Stromal cell of bone marrow (primary cell): ENCODE measurements around the gene SPATS2L.

ENCODE experiments used
- DNase-seq: peaks from one replicate; pipeline ENCODE4 v3.0.0-alpha.2; 2012; ENCODE audit warnings: low read depth

SPATS2L gene

DNA sequence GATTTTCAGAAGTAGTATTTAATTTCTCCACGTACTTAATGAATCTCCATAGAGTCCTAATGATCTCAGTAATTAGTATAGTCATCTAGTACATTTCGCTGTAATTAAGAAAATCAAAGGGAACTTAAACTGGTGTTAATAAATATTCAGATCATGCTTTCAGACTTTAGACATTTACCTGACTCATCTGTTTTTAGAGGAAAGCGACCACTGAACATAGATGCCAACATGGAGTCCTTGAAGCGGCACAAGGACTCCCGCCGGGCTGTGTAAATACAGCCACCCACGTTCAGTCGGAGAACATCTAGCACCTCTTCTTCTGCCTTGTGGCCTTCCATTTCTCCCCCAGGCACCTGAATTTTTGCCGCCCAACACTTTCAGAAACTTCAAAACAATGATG, 200.2 kb downstream of the SPATS2L start:
- no peak for DNase-seq

GRCh38 chr2:200507179-200507578, 200.7 kb downstream of the SPATS2L start:
- DNase-seq, result no peak

DNA sequence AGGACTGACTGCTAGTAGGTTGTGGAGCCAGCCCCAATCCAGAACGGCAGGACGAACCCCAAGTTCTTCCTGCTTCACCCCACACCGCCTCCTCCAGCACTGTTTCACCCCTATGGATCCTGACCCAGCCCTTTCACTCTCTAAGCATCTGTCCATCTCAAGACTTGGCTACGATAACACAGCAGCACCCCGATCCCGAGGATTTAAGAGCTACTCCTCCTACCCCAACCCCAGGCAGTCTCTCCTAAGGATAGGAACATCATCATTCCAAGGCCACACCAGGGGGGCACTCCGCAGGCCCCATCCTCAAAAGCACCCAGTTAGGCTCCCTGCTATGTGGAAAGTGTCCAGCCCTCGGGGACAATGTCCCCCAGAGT, 202.7 kb downstream of the SPATS2L start:
- DNase-seq, result no peak

GRCh38 chr2:200509612-200510433, 203.3 kb downstream of the SPATS2L start, which contains the start of gene KCTD18:
Gene KCTD18 (minus strand): TSS chr2:200510068. CDS start chr2:200507016, 3,052 bp downstream.
- DNase-seq, result peak; percentile 67

DNA sequence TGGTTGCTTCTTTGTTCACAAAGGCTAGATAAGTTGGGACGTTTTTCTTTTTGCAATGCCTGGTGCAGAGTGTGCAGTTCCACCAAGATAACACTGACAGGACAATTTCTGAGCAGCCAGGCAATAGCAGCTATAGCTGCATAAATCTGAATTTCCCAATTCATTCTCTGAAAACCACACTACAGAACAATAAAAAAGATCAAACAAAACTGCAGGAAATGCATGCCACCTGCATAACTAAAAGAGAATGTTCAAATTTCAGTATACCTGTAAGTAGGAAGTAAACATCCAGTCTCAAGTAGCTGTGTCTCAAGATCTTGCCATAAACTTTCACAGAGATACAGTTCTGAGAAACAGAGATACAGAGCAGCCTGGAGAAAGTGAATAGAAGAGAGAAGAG, 208.7 kb downstream of the SPATS2L start:
- no peak for DNase-seq

GRCh38 chr2:200523158-200523557, 216.7 kb downstream of the SPATS2L start:
- DNase-seq, result no peak

DNA sequence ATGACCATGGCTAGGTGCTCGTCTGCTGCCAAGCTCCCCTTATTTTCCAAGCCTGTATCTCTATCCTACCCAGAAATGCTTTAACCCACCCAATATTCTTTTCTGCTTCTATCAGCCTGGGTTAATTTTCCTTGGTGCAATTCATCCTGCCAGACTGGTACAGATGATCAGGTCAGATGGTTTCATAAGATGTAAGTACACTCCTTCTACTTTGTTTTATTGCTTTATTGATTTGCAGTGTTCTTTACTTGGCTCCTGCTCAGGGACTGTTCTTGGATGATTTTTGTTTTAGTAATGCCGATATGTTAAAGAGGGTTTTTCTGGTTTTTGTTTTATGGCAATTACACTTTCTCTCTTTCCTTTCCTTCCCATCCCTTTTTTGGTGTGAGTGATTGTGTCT, 217.1 kb downstream of the SPATS2L start:
- no peak for DNase-seq

- no peak for DNase-seq
These were observed 218.6 kb downstream of the SPATS2L start for GRCh38 chr2:200525066-200525465.

DNA sequence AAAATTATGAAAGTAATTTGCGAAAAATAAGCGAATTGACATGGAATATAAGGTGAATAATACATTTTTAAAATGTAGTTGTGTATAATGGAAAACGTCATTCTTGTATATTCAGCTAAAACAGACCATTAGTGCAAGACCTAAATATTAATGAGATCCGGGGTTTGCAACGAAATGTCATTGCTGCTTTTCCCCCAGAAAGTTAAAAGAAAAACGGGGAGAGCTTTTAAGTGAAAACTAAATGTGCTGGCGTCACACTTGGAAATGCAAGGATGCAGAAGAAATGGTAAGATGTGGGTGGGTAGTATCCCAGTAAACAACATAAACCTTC, 219.0 kb downstream of the SPATS2L start:
- DNase-seq, result no peak

DNA sequence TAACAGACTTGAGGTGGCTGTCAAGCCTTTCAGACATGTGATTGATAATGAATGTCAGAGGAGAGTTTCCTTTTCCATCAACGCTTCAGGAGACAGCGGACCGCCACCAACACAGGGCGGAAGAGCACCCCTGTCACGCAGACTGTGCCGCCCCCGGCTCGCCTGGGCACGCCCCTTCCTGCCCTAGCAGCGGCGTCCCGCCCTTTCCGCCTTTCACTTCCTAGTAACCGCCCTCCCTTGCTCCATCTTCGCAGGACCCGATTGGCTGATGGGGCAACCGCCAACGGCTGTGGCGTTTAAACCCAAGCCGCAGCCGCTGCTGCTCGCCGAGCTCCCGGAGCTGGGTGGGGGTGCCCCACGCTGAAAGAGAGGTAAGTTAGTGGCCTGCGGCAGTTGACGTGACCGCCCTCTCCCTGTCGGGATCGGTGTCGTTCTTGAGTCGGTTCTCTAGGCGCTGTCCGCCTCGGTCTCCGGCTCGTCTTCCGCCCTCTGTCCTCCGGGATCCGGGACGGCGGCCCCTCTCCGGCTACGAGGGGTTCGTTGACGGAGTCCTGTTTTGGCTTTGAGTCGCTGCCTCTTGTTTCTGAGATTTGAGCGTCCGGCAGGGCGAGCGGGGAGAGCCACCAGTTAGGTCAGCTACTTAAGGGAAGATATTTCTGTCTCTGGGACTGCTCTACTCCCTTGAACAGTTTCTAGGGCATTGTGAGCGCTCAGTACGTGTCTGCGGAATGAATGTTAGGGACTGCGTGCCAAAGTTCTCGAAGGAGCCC, 219.6 kb downstream of the SPATS2L start, which contains the start of gene SGO2:
Gene SGO2 (plus strand): TSS at position 326 of the 770 bp plus-strand sequence. CDS start 6,769 bp downstream, outside the sequence.
- peak; percentile 90 for DNase-seq

DNA sequence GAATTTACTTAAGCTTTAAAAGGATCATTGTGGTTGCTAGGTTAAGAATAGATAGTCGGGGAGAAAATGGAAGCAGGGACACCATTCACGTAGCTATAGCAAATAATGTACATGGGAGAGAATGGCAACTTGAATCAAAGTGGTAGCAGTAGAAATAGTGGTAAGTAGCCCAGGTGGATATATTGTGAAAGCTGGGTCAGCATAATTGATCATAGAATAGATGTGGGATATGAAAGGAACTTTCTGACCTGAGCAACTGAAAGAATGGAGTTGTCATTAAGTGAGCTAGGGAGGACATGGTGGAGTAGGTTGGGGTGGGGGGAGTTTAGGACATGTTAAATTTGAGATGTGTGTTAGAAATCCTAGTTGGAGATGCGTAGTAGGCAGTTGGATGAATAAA, 221.7 kb downstream of the SPATS2L start:
- no peak for DNase-seq
